BLaER1 treated with 17β-estradiol and CSF1 and Interleukin-3, amounts not matched to agents 10 nM and 100 nM (cell line): Measurements from ENCODE around the gene SLCO1A2.

Experiments
- H3K27ac ChIP-seq, 11 experiments: shearing (Covaris generic); formaldehyde crosslinking; 2 replicates each; pipeline ENCODE4 v1.8.1; 2022
- H3K27me3 ChIP-seq, 11 experiments: shearing (Covaris generic); formaldehyde crosslinking; 2 replicates each; pipeline ENCODE4 v1.8.1; 2022
- H3K36me3 ChIP-seq, 11 experiments: shearing (Covaris generic); formaldehyde crosslinking; 2 replicates each; pipeline ENCODE4 v1.8.1; 2022
- H3K4me1 ChIP-seq, 10 experiments: shearing (Covaris generic); formaldehyde crosslinking; 2 replicates each; pipeline ENCODE4 v1.8.1; 2022
- H3K4me2 ChIP-seq, 11 experiments: shearing (Covaris generic); formaldehyde crosslinking; 2 replicates each; pipeline ENCODE4 v1.8.1; 2022
- H3K4me3 ChIP-seq, 10 experiments: shearing (Covaris generic); formaldehyde crosslinking; 2 replicates each; pipeline ENCODE4 v1.8.1; 2022
- H3K9ac ChIP-seq, 11 experiments: shearing (Covaris generic); formaldehyde crosslinking; 2 replicates each; pipeline ENCODE4 v1.8.1; 2022
- H3K9me3 ChIP-seq, 11 experiments: shearing (Covaris generic); formaldehyde crosslinking; replicated peaks in 1 of 11; 2 replicates each; pipeline ENCODE4 v1.8.1; 2022
- H4K20me1 ChIP-seq, 11 experiments: shearing (Covaris generic); formaldehyde crosslinking; 2 replicates each; pipeline ENCODE4 v1.8.1; 2022
- Cebpa-rat ChIP-seq, 11 experiments: shearing (Covaris generic); IDR thresholded peaks; 2 replicates each; pipeline ENCODE4 v1.8.1; 2022

Gene SLCO1A2

DNA sequence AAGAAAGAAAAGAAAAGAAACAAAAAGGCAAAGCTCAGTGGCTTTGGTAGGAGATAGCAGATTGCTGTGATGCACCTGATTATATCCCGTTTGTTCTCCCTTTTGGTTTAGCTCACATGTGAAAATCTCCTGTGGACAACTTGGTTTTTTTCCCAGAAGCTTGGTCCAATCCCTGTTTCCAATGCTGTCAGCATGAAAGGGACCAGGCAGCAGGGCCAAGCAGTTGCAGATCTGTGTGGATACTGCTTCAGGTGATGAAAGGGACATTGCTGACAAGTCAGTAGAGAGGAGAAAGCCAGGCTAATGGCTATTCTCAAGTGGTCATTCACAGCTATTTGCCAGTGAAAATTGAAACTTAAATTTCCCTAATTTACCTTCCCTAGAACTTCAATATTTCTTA lies 18.8 kb upstream of the SLCO1A2 start:
- H3K27ac ChIP-seq = no peak overlapping the region
- H3K9ac ChIP-seq = no peak overlapping the region
- H3K9me3 ChIP-seq = no peaks in the 10 kb centered on the region
- no peaks in the 10 kb centered on the region for H4K20me1 ChIP-seq
- no peaks in the 10 kb centered on the region for H3K36me3 ChIP-seq
- no peaks in the 10 kb centered on the region for H3K4me1 ChIP-seq
- TF ChIP-seq Cebpa-rat (IDR thresholded peaks at IDR 0.05) = no peak
- H3K4me3 ChIP-seq = no peak overlapping the region
- no peaks in the 10 kb centered on the region for H3K27me3 ChIP-seq
- H3K4me2 ChIP-seq = no peak overlapping the region

DNA sequence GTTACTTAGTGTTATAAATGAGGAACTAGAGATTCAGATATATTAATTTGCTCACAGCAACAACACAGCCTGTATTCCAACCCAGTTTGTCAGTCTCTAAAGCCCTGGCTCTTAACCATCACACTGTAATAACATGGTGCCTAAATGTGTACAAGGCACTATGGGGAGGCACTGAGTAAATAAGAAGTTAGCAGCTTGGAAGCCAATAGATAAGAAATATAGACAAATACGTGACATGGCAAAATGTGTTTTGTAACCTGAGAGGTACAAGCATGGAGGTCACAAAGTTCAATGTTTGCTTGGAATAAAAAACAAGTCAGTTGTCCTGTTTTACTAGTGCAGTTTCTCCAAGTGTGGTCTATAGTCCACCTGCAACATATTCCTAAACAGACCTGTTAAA lies 16.3 kb upstream of the SLCO1A2 start:
- Histone ChIP-seq H3K27me3 (no peaks in the 10 kb centered on the region), H3K4me1 (no peaks in the 10 kb centered on the region), H3K27ac (no peak overlapping the region), H3K36me3 (no peaks in the 10 kb centered on the region), H3K9ac (no peak overlapping the region), H3K4me3 (no peak overlapping the region), H3K9me3 (no peaks in the 10 kb centered on the region), H4K20me1 (no peaks in the 10 kb centered on the region), H3K4me2 (no peak overlapping the region)
- no peak for TF ChIP-seq Cebpa-rat (IDR thresholded peaks at IDR 0.05)

DNA sequence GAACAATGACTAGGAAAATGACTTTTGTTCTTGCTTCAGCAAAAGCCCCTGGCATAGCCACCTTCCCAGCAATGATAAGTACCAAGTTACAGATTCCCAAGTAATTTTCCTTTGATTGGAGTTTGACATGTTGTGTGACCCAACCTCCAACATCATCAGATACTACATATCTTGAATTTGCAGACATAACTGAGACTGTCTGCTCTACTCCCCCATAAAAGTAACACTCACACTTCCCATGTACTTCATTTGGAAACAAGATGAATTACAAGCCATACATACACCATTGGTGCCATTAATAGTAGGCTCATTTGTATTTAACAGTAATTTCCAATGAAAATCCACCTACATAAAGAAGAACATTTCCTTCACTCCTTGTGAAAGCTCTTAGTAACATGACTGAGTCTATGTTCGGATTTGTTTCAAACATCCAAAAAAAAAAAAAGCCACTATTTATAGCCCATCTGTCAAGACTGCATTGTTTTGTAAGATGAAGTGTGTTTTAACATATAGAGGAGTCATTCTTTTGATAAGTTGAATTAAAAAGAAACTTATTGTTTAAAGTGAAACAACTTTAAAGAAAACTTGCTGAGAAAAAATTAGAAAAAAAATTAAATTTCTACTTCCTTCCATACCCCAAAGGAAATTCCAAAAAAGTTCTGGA lies 12.0 kb upstream of the SLCO1A2 start:
- no peaks in the 10 kb centered on the region for H3K27me3 ChIP-seq
- no peak overlapping the region for H3K9ac ChIP-seq
- H3K27ac ChIP-seq = no peak overlapping the region
- H3K4me1 ChIP-seq = no peaks in the 10 kb centered on the region
- no peaks in the 10 kb centered on the region for H3K36me3 ChIP-seq
- no peak for TF ChIP-seq Cebpa-rat (IDR thresholded peaks at IDR 0.05)
- no peak overlapping the region for H3K4me3 ChIP-seq
- H3K9me3 ChIP-seq = no peaks in the 10 kb centered on the region
- no peaks in the 10 kb centered on the region for H4K20me1 ChIP-seq
- no peak overlapping the region for H3K4me2 ChIP-seq

DNA sequence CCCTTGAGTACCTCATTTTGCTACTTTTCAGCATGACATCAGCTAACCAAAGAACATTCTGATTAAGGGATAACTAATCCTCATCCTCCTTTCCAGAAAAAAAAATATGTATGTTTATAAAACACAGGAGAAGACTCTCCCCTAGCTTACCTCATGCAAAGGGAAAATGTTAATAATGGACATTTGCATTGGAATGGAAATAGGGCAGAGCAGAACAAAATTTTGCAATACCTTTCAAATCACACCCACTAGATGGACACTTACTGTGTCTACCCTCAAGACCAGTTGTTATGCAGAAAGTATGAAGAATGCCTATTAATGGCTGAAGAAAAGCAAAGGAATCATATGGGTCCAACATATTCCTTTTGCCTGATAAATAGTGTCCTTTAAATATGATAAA lies 8.9 kb upstream of the SLCO1A2 start:
- Histone ChIP-seq H3K4me3 (no peak overlapping the region), H3K9me3 (no peaks in the 10 kb centered on the region), H3K4me2 (no peak overlapping the region), H3K27me3 (no peaks in the 10 kb centered on the region), H3K36me3 (no peaks in the 10 kb centered on the region), H4K20me1 (no peaks in the 10 kb centered on the region), H3K27ac (no peak overlapping the region), H3K9ac (no peak overlapping the region), H3K4me1 (peaks cover 0 to 7% (median 0%) of the 10 kb centered on the region in 10 experiments; a peak in 1 of 20 replicates)
- TF ChIP-seq Cebpa-rat (IDR thresholded peaks at IDR 0.05) = no peak

DNA sequence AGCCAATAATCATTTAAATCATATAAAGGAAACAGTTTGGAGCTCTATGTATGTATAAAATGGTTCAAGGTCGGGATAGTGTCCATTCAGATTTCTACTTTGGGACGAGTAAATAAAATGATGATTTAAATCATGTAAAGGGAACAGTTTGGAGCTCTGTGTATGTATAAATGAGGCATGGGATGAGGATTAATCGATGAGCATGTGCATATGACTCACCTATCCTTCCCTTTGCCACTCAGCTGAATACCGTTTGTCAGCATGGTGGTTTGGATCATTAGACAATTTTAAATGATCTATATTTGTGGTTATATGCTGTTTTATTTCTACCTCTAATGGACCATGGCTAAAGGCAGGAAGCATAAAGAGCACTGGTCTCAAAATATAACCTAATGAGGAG lies 7.1 kb upstream of the SLCO1A2 start:
- Histone ChIP-seq H3K9me3 (no peaks in the 10 kb centered on the region), H4K20me1 (no peaks in the 10 kb centered on the region), H3K4me2 (no peak overlapping the region), H3K9ac (no peak overlapping the region), H3K27me3 (no peaks in the 10 kb centered on the region), H3K36me3 (no peaks in the 10 kb centered on the region), H3K4me1 (peaks cover 0 to 7% (median 0%) of the 10 kb centered on the region in 10 experiments; a peak in 1 of 20 replicates), H3K27ac (no peak overlapping the region), H3K4me3 (no peak overlapping the region)
- TF ChIP-seq Cebpa-rat (IDR thresholded peaks at IDR 0.05) = no peak

DNA sequence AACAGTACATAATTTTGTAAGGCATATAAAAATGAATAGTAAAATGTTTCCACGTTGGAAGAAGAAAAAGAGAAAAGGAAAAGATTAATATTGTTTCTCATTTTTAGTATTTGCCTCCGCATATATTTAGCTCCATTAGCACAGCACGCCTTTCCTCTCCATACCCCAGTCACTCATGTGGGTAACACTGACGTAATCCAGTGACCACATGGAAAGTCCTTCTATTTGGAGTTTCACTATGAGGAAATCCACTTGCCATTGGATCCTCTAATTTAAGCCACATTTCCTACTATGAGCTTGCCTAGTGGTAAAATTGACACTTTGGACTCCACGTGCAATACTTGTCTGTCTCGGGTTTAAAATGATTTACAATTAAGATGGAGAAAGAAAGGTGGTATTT lies 5.7 kb upstream of the SLCO1A2 start:
- H3K9me3 ChIP-seq = no peaks in the 10 kb centered on the region
- H3K9ac ChIP-seq = no peak overlapping the region
- H3K4me2 ChIP-seq = peak overlapping the region in 1 of 11 experiments; percentile 11; a peak in 1 of 22 replicates
- no peak for TF ChIP-seq Cebpa-rat (IDR thresholded peaks at IDR 0.05)
- H3K36me3 ChIP-seq = no peaks in the 10 kb centered on the region
- H3K27me3 ChIP-seq = no peaks in the 10 kb centered on the region
- H3K4me1 ChIP-seq = peaks cover 0 to 7% (median 0%) of the 10 kb centered on the region in 10 experiments; a peak in 1 of 20 replicates
- no peak overlapping the region for H3K4me3 ChIP-seq
- no peaks in the 10 kb centered on the region for H4K20me1 ChIP-seq
- H3K27ac ChIP-seq = no peak overlapping the region

DNA sequence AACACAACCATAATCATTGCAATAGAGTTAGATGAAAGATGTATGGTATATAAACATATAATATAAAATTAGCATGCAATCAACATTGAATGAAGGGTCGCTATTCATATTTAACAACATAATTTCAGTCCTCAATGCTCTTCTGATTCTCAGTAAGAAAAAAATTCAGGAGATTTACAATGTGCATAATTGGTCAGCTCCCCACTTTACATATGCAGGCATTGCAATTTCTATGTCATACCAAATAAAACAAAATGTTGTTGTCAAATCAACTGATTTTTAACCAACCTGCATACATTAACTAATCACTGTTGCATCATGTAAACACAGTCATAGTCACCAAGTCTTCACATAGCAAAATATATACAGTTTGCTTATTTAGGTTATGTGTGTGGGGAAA lies 5.2 kb upstream of the SLCO1A2 start:
- Histone ChIP-seq H3K36me3 (no peaks in the 10 kb centered on the region), H3K4me2 (peak overlapping the region in 1 of 11 experiments; percentile 11; a peak in 1 of 22 replicates), H3K4me3 (no peak overlapping the region), H3K9ac (no peak overlapping the region), H3K27ac (no peak overlapping the region), H3K27me3 (no peaks in the 10 kb centered on the region), H4K20me1 (no peaks in the 10 kb centered on the region), H3K4me1 (peaks cover 0 to 7% (median 0%) of the 10 kb centered on the region in 10 experiments; a peak in 1 of 20 replicates), H3K9me3 (no peaks in the 10 kb centered on the region)
- TF ChIP-seq Cebpa-rat (IDR thresholded peaks at IDR 0.05) = no peak

DNA sequence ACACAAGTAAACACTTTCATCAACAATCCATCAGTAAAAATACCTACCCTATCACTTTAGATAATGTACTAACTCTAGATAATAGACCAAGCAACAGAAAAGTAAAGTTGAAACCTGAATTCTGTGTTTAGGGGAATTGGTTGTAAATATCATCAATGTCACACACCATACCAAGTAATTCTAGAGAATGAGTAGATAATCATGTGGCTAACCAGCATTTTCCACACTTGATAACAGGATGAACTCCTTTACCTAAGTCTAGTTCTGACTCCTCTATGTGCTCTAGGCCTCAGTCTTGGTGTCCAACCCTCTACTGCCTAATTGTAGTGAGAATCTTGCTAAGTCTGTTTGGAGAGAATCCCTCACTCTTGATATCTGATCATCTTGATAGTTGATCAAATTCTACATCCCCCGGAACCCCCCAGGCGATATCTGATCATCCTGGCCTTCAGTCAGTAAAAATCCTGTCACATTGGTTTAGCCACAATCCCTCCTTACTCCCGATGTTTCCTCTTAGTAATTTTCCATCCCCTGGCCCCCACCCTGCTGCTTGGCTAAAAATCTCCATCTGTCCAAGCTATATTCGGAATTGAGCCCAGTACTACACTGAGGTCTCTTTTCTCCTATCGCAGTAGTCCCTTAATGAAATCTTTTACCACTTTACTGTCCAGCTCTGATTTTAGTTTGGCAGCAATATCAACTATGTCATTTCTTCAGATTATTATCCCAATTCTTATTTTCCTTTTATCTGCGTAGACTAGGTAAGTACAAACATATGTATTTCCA lies 3.4 kb upstream of the SLCO1A2 start:
- H3K4me3 ChIP-seq = no peak overlapping the region

DNA sequence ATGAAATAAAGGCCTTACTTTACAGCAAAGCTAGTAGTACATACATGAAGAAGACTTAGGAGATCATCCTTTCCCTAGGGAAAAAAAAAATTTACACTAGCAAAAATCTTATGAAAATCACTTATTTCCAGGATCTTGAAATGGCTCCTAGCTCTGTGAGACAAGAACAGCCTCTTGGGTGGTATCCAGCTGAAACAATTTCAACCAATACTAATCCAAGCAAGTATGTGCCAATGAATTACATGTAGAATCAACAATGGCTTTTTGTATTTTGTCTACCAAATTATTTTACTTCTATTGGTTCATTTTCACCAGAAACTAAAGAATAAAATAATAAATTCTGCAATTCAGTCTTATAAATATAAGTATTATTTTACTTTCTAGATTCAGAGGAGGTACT lies 2.7 kb upstream of the SLCO1A2 start:
- no peaks in the 10 kb centered on the region for H3K27me3 ChIP-seq
- no peak overlapping the region for H3K27ac ChIP-seq
- H3K4me1 ChIP-seq = peaks cover 0 to 7% (median 0%) of the 10 kb centered on the region in 10 experiments; a peak in 1 of 20 replicates
- H3K9ac ChIP-seq = no peak overlapping the region
- no peaks in the 10 kb centered on the region for H4K20me1 ChIP-seq
- H3K4me2 ChIP-seq = no peak overlapping the region
- peaks cover 0 to 3% (median 0%) of the 10 kb centered on the region in 11 experiments; a peak in 4 of 22 replicates for H3K9me3 ChIP-seq
- no peak overlapping the region for H3K4me3 ChIP-seq
- no peaks in the 10 kb centered on the region for H3K36me3 ChIP-seq
- no peak for TF ChIP-seq Cebpa-rat (IDR thresholded peaks at IDR 0.05)

More for the DNA sequence above, 3.4 kb upstream of the SLCO1A2 start:
- Histone ChIP-seq H3K27me3 (no peaks in the 10 kb centered on the region), H3K4me2 (no peak overlapping the region), H3K9ac (no peak overlapping the region), H4K20me1 (no peaks in the 10 kb centered on the region), H3K4me1 (peaks cover 0 to 7% (median 0%) of the 10 kb centered on the region in 10 experiments; a peak in 1 of 20 replicates), H3K9me3 (no peaks in the 10 kb centered on the region), H3K36me3 (no peaks in the 10 kb centered on the region), H3K27ac (no peak overlapping the region)
- TF ChIP-seq Cebpa-rat (IDR thresholded peaks at IDR 0.05) = no peak
